HEK293T (cell line): ENCODE measurements around the gene OR51E1.
A peak's percentile ranks its signal among the peaks of the same experiment; 100 is the strongest.

Source experiments
- CTCF ChIA-PET: fragments of 350-600 bp; formaldehyde crosslinking; extraction: SDS; loops from one replicate; lab custom pipeline; 2021; ENCODE audit warnings: antibody characterized with exemption, inconsistent platforms; lab: Yijun Ruan, JAX
- POLR2A ChIA-PET: fragments of 350-600 bp; formaldehyde crosslinking; extraction: SDS; loops from one replicate; lab custom pipeline; 2020; ENCODE audit warnings: antibody characterized with exemption, inconsistent platforms; lab: Yijun Ruan, JAX
- DNase-seq: peaks from one replicate; pipeline ENCODE4 v3.0.0; 2012; ENCODE audit warnings: mixed read lengths; ENCODE audit errors: extremely low spot score
- ARNT ChIP-seq: fragments of 450-650 bp; IDR thresholded peaks from 2 replicates; pipeline ENCODE4 v1.6.1; 2017; ENCODE audit warnings: mild to moderate bottlenecking
- BHLHE40 ChIP-seq: fragments of 450-650 bp; IDR thresholded peaks from 2 replicates; pipeline ENCODE4 v1.6.1; 2016; ENCODE audit warnings: mild to moderate bottlenecking, moderate library complexity, borderline replicate concordance
- CTBP1 ChIP-seq: fragments of 450-650 bp; IDR thresholded peaks from 2 replicates; pipeline ENCODE4 v1.6.1; 2016; ENCODE audit warnings: borderline replicate concordance
- ELF4 ChIP-seq: fragments of 450-650 bp; IDR thresholded peaks from 2 replicates; pipeline ENCODE4 v1.6.1; 2017; ENCODE audit warnings: antibody characterized with exemption
- FOXA1 ChIP-seq: fragments of 450-650 bp; IDR thresholded peaks from 2 replicates; pipeline ENCODE4 v1.6.1; 2016; ENCODE audit warnings: mild to moderate bottlenecking
- FOXK2 ChIP-seq: fragments of 450-650 bp; IDR thresholded peaks from 2 replicates; pipeline ENCODE4 v1.6.1; 2016; ENCODE audit warnings: mild to moderate bottlenecking
- FOXM1 ChIP-seq: fragments of 450-650 bp; IDR thresholded peaks from 2 replicates; pipeline ENCODE4 v1.6.1; 2017; ENCODE audit warnings: mild to moderate bottlenecking, borderline replicate concordance
- HDGF ChIP-seq: fragments of 450-650 bp; IDR thresholded peaks from 2 replicates; pipeline ENCODE4 v1.6.1; 2017; ENCODE audit warnings: antibody characterized with exemption, borderline replicate concordance
- L3MBTL2 ChIP-seq: fragments of 450-650 bp; conservative IDR thresholded peaks from 2 replicates; pipeline ENCODE4 v1.6.1; 2016; ENCODE audit warnings: mild to moderate bottlenecking
- LEF1 ChIP-seq: fragments of 450-650 bp; IDR thresholded peaks from 2 replicates; pipeline ENCODE4 v1.6.1; 2017; ENCODE audit warnings: mild to moderate bottlenecking, borderline replicate concordance
- NFRKB ChIP-seq: fragments of 450-650 bp; IDR thresholded peaks from 2 replicates; pipeline ENCODE4 v1.6.1; 2016; ENCODE audit warnings: mild to moderate bottlenecking, moderate library complexity
- SP1 ChIP-seq: fragments of 450-650 bp; IDR thresholded peaks from 2 replicates; pipeline ENCODE4 v1.6.1; 2017
- SUZ12 ChIP-seq: fragments of 450-650 bp; IDR thresholded peaks from 2 replicates; pipeline ENCODE4 v1.6.1; 2016; ENCODE audit warnings: mild to moderate bottlenecking
- TARDBP ChIP-seq: fragments of 450-650 bp; IDR thresholded peaks from 2 replicates; pipeline ENCODE4 v1.6.1; 2016
- ZNF384 ChIP-seq: fragments of 450-650 bp; IDR thresholded peaks from 2 replicates; pipeline ENCODE4 v1.6.1; 2016
- TF ChIP-seq, protein P1 (sequence below): fragments of 450-650 bp; IDR thresholded peaks from 2 replicates; pipeline ENCODE4 v1.6.1; 2016

OR51E1 gene

DNA sequence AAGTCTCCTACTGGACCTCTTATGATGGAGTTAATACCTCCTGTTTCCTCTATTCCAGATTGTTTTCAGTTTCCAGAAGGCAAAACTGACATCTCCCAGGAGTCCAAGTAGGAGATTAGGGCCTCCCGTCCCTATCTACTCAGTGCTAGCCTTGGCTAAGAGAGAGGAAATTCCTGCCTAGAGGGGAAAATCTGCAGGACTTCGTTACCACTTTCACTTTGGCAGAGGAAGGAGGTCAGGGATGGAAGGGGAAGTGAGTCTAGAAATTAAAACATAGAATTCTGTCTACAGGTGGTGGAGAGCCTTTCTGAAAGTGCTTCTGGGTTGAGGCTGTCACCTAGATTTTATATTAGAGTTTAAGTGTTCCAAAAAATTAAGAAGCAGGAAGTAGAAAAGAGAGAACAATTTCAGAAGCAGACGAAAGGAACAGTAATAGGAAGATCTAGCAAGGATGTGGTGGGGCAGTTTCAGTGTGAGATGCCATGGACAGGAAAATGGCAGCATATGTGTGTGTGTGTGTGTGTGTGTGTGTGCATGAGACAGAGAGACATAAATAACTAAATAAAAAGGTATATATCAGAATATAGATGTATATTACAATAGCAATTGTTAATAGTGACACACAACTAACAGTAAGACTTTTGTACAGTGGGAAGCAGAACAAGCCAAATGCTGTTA is 33.4 kb upstream of the OR51E1 start:
- POLR2A ChIA-PET: no interaction called here
- TF ChIP-seq ELF4 (no peak), NFRKB (no peak), BHLHE40 (no peak), FOXK2 (no peak)
- CTCF ChIA-PET: no interaction called here
- no peak for DNase-seq

DNA sequence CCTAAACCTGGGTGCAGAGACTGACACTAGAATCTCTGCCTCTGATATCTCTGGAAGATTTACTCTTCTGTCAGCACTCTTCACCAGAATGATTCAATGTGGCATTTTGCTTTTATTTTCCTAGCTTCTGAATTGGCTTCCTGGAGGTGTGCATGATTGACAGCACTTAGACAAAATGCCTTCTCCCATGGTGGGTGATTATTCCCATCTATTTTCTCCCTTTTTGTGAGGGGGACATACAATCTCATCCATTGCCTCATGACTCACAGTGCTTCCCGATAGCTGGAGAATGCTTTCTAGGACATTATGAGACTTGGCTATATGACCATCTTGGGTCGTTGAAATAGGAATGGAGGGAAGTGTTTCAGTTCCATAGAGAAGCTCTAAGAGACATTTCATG is 31.8 kb upstream of the OR51E1 start:
- ChIA-PET CTCF (interaction anchor here (0.9 kb wide), 1 partner anchor 25 kb away, joined by 4 read pairs; the partner anchor contains the start of gene OR51D1), POLR2A (no interaction called here)

DNA sequence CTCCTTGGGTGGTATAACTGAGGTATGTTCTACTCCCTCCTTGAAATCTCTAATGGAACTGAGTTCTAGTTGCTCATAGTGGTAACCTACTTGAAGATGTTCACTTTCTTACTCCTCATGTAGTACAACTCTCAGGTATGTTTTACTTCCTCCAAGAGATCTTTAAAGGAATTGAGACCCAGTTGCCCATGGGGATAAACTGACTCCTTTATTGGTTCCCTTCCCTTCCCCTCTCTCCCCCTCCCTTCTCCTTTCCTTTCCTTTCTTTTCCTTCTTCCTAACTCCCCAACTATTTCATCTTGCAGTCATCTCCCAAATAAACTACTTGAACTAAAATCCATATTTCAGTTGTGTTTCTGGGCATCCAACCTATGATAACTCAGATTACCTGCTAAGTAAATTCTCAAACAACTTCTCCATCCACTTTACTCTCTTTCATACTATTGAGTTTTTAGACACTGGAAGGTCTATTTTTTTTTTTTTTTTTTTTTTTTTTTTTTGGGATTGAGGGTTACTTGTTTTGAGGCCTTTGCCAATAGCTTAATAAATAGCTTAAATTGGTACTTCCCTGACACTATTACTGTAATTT is 27.8 kb upstream of the OR51E1 start:
- TF ChIP-seq TARDBP (no peak), FOXA1 (no peak), LEF1 (no peak), SP1 (no peak), NFRKB (no peak), CTBP1 (no peak), HDGF (no peak), ARNT (no peak), ZNF384 (no peak), FOXM1 (no peak), BHLHE40 (no peak), FOXK2 (no peak), SUZ12 (no peak), L3MBTL2 (no peak), ELF4 (no peak)
- TF ChIP-seq, protein P1, sequence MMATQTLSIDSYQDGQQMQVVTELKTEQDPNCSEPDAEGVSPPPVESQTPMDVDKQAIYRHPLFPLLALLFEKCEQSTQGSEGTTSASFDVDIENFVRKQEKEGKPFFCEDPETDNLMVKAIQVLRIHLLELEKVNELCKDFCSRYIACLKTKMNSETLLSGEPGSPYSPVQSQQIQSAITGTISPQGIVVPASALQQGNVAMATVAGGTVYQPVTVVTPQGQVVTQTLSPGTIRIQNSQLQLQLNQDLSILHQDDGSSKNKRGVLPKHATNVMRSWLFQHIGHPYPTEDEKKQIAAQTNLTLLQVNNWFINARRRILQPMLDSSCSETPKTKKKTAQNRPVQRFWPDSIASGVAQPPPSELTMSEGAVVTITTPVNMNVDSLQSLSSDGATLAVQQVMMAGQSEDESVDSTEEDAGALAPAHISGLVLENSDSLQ: no peak
- ChIA-PET POLR2A (interaction anchor here (1.0 kb wide), 1 partner anchor 8 kb away, joined by 3 read pairs; the partner anchor contains the start of gene TRIM68), CTCF (no interaction called here)
- no peak for DNase-seq

More for the DNA sequence above, 31.8 kb upstream of the OR51E1 start:
- no peak for DNase-seq
- TF ChIP-seq, protein P1: peak; percentile 10; the same call in 1 of the 2 replicates
- no peak for TF ChIP-seq CTBP1

DNA sequence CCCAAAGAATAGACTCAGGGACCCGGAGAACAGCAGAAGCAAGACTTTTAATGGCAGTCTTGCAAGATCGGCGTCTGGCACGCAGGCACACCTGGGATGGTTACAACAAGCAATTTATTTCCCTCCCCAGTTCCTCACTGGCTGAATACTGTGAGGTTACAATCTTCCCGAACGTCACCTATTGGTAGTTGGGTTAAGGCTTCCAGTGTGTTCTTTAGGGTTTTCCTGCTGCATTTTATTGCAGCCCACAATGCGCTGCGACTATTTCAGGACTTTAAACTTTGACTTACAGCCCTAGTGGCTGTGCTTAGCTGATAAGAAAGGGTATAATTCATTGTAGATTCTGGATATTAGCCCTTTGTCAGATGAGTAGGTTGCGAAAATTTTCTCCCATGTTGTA is 24.3 kb upstream of the OR51E1 start:
- CTCF ChIA-PET: no interaction called here
- no peak for DNase-seq
- no peak for TF ChIP-seq SUZ12
- no peak for TF ChIP-seq SP1
- TF ChIP-seq LEF1: no peak
- TF ChIP-seq FOXA1: no peak
- no peak for TF ChIP-seq BHLHE40
- no peak for TF ChIP-seq L3MBTL2
- TF ChIP-seq, protein P1: no peak
- no peak for TF ChIP-seq NFRKB
- no peak for TF ChIP-seq FOXK2
- TF ChIP-seq ARNT: no peak
- TF ChIP-seq HDGF: no peak
- POLR2A ChIA-PET: no interaction called here

DNA sequence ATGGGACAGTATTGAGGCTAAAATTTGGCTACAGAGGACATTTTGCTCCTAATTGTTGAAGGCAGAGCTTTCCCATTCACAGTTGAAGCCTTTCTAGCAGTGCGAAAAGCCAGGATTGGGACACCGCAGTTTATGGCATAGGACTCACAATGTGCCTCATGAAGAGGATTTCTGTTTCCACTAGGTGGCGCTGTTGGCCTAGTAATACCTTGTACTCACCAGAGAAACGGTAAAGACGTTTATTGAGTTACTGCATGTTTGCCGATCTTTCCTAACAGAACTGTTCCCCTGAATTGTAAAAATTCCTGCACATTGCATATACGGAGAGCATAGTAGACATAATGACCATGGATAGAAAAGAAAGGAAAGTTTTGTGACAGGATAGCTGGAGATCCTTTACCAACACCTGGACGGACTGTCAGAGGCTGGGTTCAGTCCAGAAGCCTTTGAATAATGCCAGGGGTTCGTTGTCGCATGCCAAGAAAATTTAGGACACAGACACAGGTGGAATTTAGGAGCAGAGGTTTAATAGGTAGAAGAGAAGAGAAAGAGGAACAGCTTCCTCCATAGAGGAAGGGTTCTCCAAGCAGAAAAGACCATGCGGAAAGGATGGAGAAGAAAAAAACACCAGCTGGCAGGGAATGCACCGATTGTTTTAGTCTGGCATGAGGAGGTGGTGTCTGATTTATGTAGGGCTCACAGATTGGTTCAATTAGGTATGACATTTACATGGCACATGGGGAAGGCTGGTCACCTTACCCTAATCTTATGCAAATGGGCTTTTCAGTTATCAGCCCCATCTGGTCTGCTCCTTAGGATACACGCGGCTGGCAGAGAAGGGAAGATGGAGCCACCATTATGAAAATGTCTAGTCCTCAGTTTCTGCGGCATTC is 17.3 kb upstream of the OR51E1 start:
- POLR2A ChIA-PET: no interaction called here
- TF ChIP-seq SP1 (no peak), HDGF (no peak)
- DNase-seq: peak; percentile 42
- CTCF ChIA-PET: interaction anchor here (1.0 to 1.5 kb wide), 3 partner anchors 10 to 1265 kb away, joined by 3 to 15 read pairs (median 3); partner anchors contain the start of gene OR51D1

DNA sequence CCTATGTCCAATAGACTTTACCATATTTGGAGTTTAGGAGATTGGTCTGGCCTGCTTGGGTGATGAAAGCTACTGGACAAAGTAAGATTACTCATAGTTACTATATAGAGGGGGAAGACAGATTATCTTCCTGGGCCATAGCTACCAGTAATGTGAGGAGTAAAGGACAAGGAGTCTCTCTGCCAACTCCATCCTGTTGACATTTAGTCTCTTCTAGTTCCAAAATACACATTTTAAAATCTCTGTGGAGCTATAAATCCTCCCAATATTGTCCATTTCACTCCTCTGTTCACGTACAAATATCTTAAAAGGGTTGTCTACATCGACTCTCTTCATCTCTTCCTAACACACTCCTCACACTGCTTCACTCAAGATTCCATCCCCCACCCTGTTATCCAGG is 7.6 kb upstream of the OR51E1 start:
- DNase-seq: no peak
- POLR2A ChIA-PET: interaction anchor here (1.8 kb wide), 1 partner anchor 28 kb away, joined by 6 read pairs; the partner anchor contains the start of gene TRIM68
- CTCF ChIA-PET: interaction anchor here (0.6 to 2.2 kb wide), 8 partner anchors 8 to 1503 kb away, joined by 3 to 15 read pairs (median 4); no protein-coding TSS in a partner anchor
- TF ChIP-seq HDGF (no peak), NFRKB (no peak), L3MBTL2 (no peak), ARNT (no peak), FOXK2 (no peak), BHLHE40 (no peak), SUZ12 (no peak)
